Measurements from ENCODE around the gene ATP13A3.

- no peak for TF ChIP-seq CTCF (IDR thresholded peaks at IDR 0.05)
- TF ChIP-seq POLR2AphosphoS5 (IDR thresholded peaks at IDR 0.05; ENCODE audit: insufficient read depth in 1 of 2, low read depth in 1 of 2): no peak
- no peak for TF ChIP-seq POLR2A (IDR thresholded peaks at IDR 0.05)
Observed at GRCh38 chr3:194365526-194365925, 121.3 kb downstream of the ATP13A3 start.

All from vagina (tissue), 2 donors.